ENCODE data around the gene EMID1. TPM values are rescaled to one million over a fixed set of nuclear protein-coding genes. Genes with fewer than 3 reads are reported as not detected.

The EMID1 gene
- polyA plus RNA-seq, 1 experiment, result 1.1 TPM

DNA sequence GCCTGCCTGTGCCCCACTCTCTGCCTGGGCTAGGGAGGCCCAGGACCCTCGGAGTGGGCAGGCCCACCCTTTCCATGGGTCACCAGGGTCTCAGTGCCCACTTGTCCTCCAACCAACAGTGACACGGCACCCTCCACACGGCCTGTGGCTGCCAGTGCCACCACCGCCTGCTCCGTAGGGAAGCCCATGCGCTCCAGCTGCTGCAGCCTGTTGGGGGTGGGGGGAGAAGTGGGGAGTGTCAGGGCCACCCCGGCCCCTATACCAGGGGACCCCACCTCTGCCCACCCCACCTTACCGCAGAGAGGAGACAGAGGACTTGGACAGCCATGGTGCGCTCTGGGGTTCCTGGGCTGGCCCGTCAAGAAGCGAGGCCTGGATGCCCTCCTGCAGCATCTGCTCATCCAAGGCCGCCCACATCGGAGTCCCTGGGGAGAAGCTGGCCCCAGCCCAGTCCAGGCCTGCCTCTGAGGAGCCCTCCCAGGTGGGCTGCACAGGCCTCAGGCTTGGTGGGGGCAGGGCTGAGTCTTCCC, 54.4 kb downstream of the EMID1 start:
- DNase-seq (ENCODE audit: low read depth, low spot score), result no peak
- POLR2A ChIA-PET, result no interaction called here
- H3K9me3 ChIP-seq (ENCODE audit: control insufficient read depth, insufficient read depth, low read length), result no peaks in the 10 kb centered on the region
- CTCF ChIA-PET, result no interaction called here
- TF ChIP-seq CTCF (IDR thresholded peaks at IDR 0.05; ENCODE audit: low read depth, low read length), result no peak
- H3K27me3 ChIP-seq (ENCODE audit: control insufficient read depth, insufficient read depth, low read length), result no peaks in the 10 kb centered on the region
- no peak overlapping the region for H3K27ac ChIP-seq (ENCODE audit: low read depth, low read length)
- no peak overlapping the region for H3K4me3 ChIP-seq (ENCODE audit: low read depth, low read length)

DNA sequence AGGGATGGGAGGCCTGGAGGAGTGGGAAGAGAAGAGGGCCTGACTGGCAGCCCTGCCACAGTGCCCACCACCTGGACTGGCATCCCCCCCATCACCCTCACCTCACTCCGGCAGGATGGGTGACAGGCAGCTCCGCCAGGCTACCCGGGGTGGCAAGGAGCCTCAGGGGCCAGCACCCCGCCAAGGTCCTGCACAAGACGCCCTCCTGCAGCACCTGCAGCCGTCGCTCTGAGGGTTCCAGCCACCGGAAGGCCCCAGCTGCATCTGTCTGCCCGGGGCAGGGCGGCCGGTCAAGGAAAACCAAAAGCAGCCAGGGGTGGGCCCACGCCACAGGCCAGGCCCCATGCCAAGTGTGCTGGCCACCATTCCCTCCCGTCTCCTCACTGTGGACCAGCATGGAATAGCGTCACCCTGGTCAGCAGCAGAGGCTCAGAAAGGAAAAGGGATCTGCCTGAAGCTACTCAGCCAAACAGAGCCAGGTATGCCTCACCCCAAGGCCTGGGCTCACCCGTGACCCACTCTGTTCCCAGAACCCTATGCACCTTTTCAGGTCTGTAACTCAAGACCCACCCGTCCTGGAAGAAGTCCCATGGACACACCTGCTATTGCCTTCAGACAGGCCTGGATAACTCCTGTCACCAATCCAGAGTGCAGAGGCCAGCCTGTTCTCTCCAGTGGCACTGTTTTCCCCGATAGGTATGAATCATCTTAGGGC, 55.1 kb downstream of the EMID1 start:
- Histone ChIP-seq H3K4me3 (ENCODE audit: low read depth, low read length) (no peak overlapping the region), H3K27ac (ENCODE audit: low read depth, low read length) (no peak overlapping the region), H3K9me3 (ENCODE audit: control insufficient read depth, insufficient read depth, low read length) (no peaks in the 10 kb centered on the region), H3K27me3 (ENCODE audit: control insufficient read depth, insufficient read depth, low read length) (no peaks in the 10 kb centered on the region)
- no peak for TF ChIP-seq CTCF (IDR thresholded peaks at IDR 0.05; ENCODE audit: low read depth, low read length)
- no peak for DNase-seq (ENCODE audit: low read depth, low spot score)
- POLR2A ChIA-PET, result no interaction called here
- CTCF ChIA-PET, result no interaction called here

DNA sequence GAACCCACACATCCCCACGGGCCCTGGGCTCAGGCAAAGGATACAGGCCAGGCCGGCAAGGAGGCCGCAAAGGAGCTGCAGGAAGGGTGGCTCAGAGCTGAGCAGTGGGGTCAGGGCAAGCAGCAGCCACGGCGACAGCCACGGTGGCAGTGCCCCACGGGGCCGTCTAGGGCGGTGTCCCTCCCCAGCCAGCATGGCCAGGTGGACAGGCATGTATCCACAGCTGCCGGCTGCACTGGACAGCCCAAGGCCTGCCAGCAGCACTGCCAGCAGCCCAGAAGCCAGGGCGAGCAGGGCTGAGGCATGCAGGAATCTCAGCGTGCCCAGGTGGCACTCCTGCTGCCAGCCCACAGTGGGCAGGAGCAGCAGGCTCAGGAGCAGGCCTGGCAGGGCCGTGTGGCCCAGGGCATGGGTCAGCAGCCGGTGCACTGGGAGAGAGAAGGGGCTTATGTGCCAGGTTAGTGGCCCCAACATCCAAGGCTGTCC, 58.1 kb downstream of the EMID1 start:
- no peaks in the 10 kb centered on the region for H3K27me3 ChIP-seq (ENCODE audit: control insufficient read depth, insufficient read depth, low read length)
- H3K4me3 ChIP-seq (ENCODE audit: low read depth, low read length), result no peak overlapping the region
- ChIA-PET CTCF (no interaction called here), POLR2A (no interaction called here)
- TF ChIP-seq CTCF (IDR thresholded peaks at IDR 0.05; ENCODE audit: low read depth, low read length), result no peak
- no peak for DNase-seq (ENCODE audit: low read depth, low spot score)
- no peaks in the 10 kb centered on the region; the same call in 1 of the 2 replicates for H3K9me3 ChIP-seq (ENCODE audit: control insufficient read depth, insufficient read depth, low read length)
- no peak overlapping the region for H3K27ac ChIP-seq (ENCODE audit: low read depth, low read length)

DNA sequence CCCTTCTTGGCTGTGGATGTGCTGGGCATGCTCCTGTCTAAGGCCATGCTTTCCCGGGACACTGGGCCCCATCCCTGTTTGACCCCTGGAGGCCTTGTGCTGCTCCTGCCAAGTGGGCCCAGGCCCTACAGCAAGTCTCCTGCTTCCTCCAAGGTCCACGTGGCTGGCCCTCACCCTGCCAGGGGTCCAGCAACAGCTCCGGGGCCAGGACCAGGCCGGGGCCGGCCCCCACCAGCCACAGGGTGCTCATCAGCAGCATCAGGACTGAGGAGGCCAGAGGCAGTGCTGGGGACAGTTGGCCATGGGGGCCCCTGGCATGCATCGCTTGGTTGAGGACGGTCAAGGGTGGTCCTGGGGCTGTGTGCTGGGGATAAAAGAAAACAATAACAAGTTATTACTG, 59.6 kb downstream of the EMID1 start:
- Histone ChIP-seq H3K9me3 (ENCODE audit: control insufficient read depth, insufficient read depth, low read length) (no peaks in the 10 kb centered on the region; the same call in 1 of the 2 replicates), H3K27ac (ENCODE audit: low read depth, low read length) (no peak overlapping the region), H3K4me3 (ENCODE audit: low read depth, low read length) (no peak overlapping the region), H3K27me3 (ENCODE audit: control insufficient read depth, insufficient read depth, low read length) (no peaks in the 10 kb centered on the region)
- ChIA-PET CTCF (no interaction called here), POLR2A (no interaction called here)
- no peak for DNase-seq (ENCODE audit: low read depth, low spot score)
- no peak for TF ChIP-seq CTCF (IDR thresholded peaks at IDR 0.05; ENCODE audit: low read depth, low read length)

- ChIA-PET POLR2A (no interaction called here), CTCF (no interaction called here)
- H3K4me3 ChIP-seq (ENCODE audit: low read depth, low read length), result no peak overlapping the region
These were observed 60.2 kb downstream of the EMID1 start for GRCh38 chr22:29265929-29266328.

More at GRCh38 chr22:29265929-29266328, 60.2 kb downstream of the EMID1 start:
- Histone ChIP-seq H3K27me3 (ENCODE audit: control insufficient read depth, insufficient read depth, low read length) (no peaks in the 10 kb centered on the region), H3K9me3 (ENCODE audit: control insufficient read depth, insufficient read depth, low read length) (no peaks in the 10 kb centered on the region; the same call in 1 of the 2 replicates), H3K27ac (ENCODE audit: low read depth, low read length) (no peak overlapping the region)
- no peak for TF ChIP-seq CTCF (IDR thresholded peaks at IDR 0.05; ENCODE audit: low read depth, low read length)
- DNase-seq (ENCODE audit: low read depth, low spot score), result no peak
